ENCODE measurements around the gene PLD2.

The PLD2 gene

GRCh38 chr17:4766201-4766600, 40.8 kb upstream of the PLD2 start:
- Histone ChIP-seq H3K9me2 (replicated peaks; ENCODE audit: insufficient read depth, low read length) (no peaks in the 10 kb centered on the region), H3F3A (ENCODE audit: insufficient read depth) (no peaks in the 10 kb centered on the region), H4K20me1 (ENCODE audit: low read depth, low read length) (no peaks in the 10 kb centered on the region), H3K4me2 (ENCODE audit: low read depth, low read length, poor library complexity, severe bottlenecking) (no peak overlapping the region), H2AFZ (ENCODE audit: low read depth, low read length, severe bottlenecking) (no peak overlapping the region), H3K9me3 (ENCODE audit: insufficient read depth, low read length) (no peaks in the 10 kb centered on the region), H3K9ac (ENCODE audit: low read length) (no peak overlapping the region), H3K4me3 (ENCODE audit: insufficient read depth, low read length, poor library complexity, severe bottlenecking) (no peak overlapping the region), H3K27ac (ENCODE audit: low read depth, low read length) (no peak overlapping the region), H3K79me2 (ENCODE audit: insufficient read depth, low read length) (no peaks in the 10 kb centered on the region), H3K36me3 (ENCODE audit: low read length) (no peaks in the 10 kb centered on the region), H3K27me3 (ENCODE audit: low read length) (no peaks in the 10 kb centered on the region)
- no peak for TF ChIP-seq CTCF (IDR thresholded peaks at IDR 0.05; ENCODE audit: insufficient read depth, low read length, poor library complexity, severe bottlenecking)
- TF ChIP-seq EZH2phosphoT487 (conservative IDR thresholded peaks at IDR 0.05; ENCODE audit: low read length): no peak

- Histone ChIP-seq H3K9me2 (replicated peaks; ENCODE audit: insufficient read depth, low read length) (no peaks in the 10 kb centered on the region), H3K27me3 (ENCODE audit: low read length) (no peaks in the 10 kb centered on the region), H3K9me3 (ENCODE audit: insufficient read depth, low read length) (no peaks in the 10 kb centered on the region), H3K79me2 (ENCODE audit: insufficient read depth, low read length) (no peaks in the 10 kb centered on the region), H3K4me2 (ENCODE audit: low read depth, low read length, poor library complexity, severe bottlenecking) (no peak overlapping the region), H3K4me3 (ENCODE audit: insufficient read depth, low read length, poor library complexity, severe bottlenecking) (no peak overlapping the region), H4K20me1 (ENCODE audit: low read depth, low read length) (no peaks in the 10 kb centered on the region), H3K27ac (ENCODE audit: low read depth, low read length) (no peak overlapping the region), H2AFZ (ENCODE audit: low read depth, low read length, severe bottlenecking) (no peak overlapping the region), H3F3A (ENCODE audit: insufficient read depth) (no peaks in the 10 kb centered on the region), H3K9ac (ENCODE audit: low read length) (no peak overlapping the region), H3K36me3 (ENCODE audit: low read length) (no peaks in the 10 kb centered on the region)
- no peak for TF ChIP-seq EZH2phosphoT487 (conservative IDR thresholded peaks at IDR 0.05; ENCODE audit: low read length)
- TF ChIP-seq CTCF (IDR thresholded peaks at IDR 0.05; ENCODE audit: insufficient read depth, low read length, poor library complexity, severe bottlenecking): no peak
Measured at GRCh38 chr17:4766723-4767122, 40.2 kb upstream of the PLD2 start.

GRCh38 chr17:4768298-4768697, 38.7 kb upstream of the PLD2 start:
- no peak for TF ChIP-seq CTCF (IDR thresholded peaks at IDR 0.05; ENCODE audit: insufficient read depth, low read length, poor library complexity, severe bottlenecking)
- TF ChIP-seq EZH2phosphoT487 (conservative IDR thresholded peaks at IDR 0.05; ENCODE audit: low read length): no peak
- Histone ChIP-seq H3K9me3 (ENCODE audit: insufficient read depth, low read length) (no peaks in the 10 kb centered on the region), H3K4me3 (ENCODE audit: insufficient read depth, low read length, poor library complexity, severe bottlenecking) (no peak overlapping the region), H3K9ac (ENCODE audit: low read length) (no peak overlapping the region), H3K27ac (ENCODE audit: low read depth, low read length) (no peak overlapping the region), H2AFZ (ENCODE audit: low read depth, low read length, severe bottlenecking) (no peak overlapping the region), H3K79me2 (ENCODE audit: insufficient read depth, low read length) (no peaks in the 10 kb centered on the region), H3K27me3 (ENCODE audit: low read length) (no peaks in the 10 kb centered on the region), H3K4me2 (ENCODE audit: low read depth, low read length, poor library complexity, severe bottlenecking) (no peak overlapping the region), H3F3A (ENCODE audit: insufficient read depth) (no peaks in the 10 kb centered on the region), H3K36me3 (ENCODE audit: low read length) (no peaks in the 10 kb centered on the region), H4K20me1 (ENCODE audit: low read depth, low read length) (no peaks in the 10 kb centered on the region), H3K9me2 (replicated peaks; ENCODE audit: insufficient read depth, low read length) (no peaks in the 10 kb centered on the region)

- Histone ChIP-seq H3K4me3 (ENCODE audit: insufficient read depth, low read length, poor library complexity, severe bottlenecking) (no peak overlapping the region), H3K9ac (ENCODE audit: low read length) (no peak overlapping the region), H3K27ac (ENCODE audit: low read depth, low read length) (no peak overlapping the region), H4K20me1 (ENCODE audit: low read depth, low read length) (no peaks in the 10 kb centered on the region), H2AFZ (ENCODE audit: low read depth, low read length, severe bottlenecking) (no peak overlapping the region), H3F3A (ENCODE audit: insufficient read depth) (no peaks in the 10 kb centered on the region), H3K4me2 (ENCODE audit: low read depth, low read length, poor library complexity, severe bottlenecking) (no peak overlapping the region), H3K27me3 (ENCODE audit: low read length) (no peaks in the 10 kb centered on the region), H3K36me3 (ENCODE audit: low read length) (no peaks in the 10 kb centered on the region), H3K9me2 (replicated peaks; ENCODE audit: insufficient read depth, low read length) (no peaks in the 10 kb centered on the region), H3K79me2 (ENCODE audit: insufficient read depth, low read length) (no peaks in the 10 kb centered on the region), H3K9me3 (ENCODE audit: insufficient read depth, low read length) (no peaks in the 10 kb centered on the region)
- TF ChIP-seq EZH2phosphoT487 (conservative IDR thresholded peaks at IDR 0.05; ENCODE audit: low read length) (no peak), CTCF (IDR thresholded peaks at IDR 0.05; ENCODE audit: insufficient read depth, low read length, poor library complexity, severe bottlenecking) (no peak)
Measured at GRCh38 chr17:4769628-4770027, 37.3 kb upstream of the PLD2 start.
